ENCODE data around the gene TP53BP2.

DNA sequence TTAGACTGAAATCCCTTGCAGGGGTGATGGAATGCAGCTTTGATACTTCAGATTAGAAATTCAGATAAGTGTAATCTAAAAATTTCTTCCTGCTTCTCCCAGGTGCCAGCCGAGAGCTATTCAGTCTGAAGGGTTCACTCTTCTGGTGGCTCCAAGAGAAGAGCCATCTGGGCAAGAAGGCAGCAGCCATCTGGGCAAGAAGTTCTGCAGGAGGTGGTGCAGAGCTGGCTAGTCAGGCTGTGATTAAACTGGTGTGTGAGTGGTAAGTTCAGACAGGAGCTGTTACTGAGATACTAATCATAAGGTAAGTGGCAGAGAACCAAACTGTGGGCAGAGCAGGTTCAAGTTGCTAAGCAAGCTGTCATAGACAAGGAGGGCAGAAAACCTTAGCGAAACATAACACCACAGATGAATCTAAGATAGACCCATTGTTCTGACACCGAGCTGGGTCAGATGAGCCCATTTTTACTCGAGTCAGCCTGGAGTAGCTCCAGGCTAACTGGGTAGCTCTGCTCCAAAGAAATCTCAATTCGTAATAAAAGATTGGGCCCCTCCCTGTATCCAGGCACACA is 14.4 kb upstream of the TP53BP2 start:
- TF ChIP-seq POLR2A (IDR thresholded peaks at IDR 0.05; ENCODE audit: extremely low read depth, insufficient read length) (no peak), MYC (IDR thresholded peaks at IDR 0.05; ENCODE audit: low read depth, low read length) (no peak)
- TF ChIP-seq, protein P1, sequence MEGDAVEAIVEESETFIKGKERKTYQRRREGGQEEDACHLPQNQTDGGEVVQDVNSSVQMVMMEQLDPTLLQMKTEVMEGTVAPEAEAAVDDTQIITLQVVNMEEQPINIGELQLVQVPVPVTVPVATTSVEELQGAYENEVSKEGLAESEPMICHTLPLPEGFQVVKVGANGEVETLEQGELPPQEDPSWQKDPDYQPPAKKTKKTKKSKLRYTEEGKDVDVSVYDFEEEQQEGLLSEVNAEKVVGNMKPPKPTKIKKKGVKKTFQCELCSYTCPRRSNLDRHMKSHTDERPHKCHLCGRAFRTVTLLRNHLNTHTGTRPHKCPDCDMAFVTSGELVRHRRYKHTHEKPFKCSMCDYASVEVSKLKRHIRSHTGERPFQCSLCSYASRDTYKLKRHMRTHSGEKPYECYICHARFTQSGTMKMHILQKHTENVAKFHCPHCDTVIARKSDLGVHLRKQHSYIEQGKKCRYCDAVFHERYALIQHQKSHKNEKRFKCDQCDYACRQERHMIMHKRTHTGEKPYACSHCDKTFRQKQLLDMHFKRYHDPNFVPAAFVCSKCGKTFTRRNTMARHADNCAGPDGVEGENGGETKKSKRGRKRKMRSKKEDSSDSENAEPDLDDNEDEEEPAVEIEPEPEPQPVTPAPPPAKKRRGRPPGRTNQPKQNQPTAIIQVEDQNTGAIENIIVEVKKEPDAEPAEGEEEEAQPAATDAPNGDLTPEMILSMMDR (IDR thresholded peaks at IDR 0.05; ENCODE audit: low read depth, low read length) = no peak
- TF ChIP-seq, protein P2, sequence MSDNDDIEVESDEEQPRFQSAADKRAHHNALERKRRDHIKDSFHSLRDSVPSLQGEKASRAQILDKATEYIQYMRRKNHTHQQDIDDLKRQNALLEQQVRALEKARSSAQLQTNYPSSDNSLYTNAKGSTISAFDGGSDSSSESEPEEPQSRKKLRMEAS (IDR thresholded peaks at IDR 0.05; ENCODE audit: low read depth, low read length) = no peak
